ENCODE results near the gene SRGAP1.
A peak's percentile ranks its signal among the peaks of the same experiment; 100 is the strongest.
"Not testable (repeated sequence)": the region's sequence is repeated elsewhere in the genome, so short reads cannot be mapped to it uniquely, and the experiment has no call there.

Gene SRGAP1

DNA sequence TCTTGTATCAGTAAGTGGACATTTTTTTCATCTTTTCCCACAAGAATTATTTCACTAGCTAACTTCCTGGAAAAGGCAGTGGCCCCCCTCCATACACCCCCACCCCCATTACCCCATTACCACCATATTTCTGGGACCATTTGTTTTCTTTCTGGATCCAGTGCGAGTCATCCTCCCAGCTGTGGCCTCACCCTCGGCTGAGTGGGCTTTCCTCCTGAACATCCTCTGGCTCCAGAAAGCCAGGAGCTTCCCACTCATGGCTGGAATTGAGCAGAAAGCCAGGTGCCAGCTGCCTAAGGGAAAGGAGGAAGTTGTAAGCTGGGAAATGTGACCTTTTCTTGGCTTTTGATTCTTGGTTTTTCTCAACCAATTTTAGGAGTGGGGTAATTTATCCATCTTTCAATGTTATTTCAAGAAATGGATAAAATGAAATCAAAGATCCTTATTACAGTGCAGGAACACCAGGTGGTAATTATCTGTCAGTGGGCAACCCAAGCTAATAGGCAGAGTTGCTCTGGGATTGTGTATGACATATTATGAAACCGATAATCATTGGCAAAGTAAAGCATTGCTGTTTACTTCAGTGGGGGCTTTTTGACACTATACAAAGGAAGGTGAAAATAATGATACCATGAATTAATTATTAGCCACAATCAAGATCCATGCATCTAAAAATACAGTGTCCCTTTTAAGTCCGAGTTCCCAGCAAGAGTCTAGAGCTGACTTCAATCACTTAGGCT is 253.0 kb downstream of the SRGAP1 start:
- no peak for DNase-seq

GRCh38 chr12:64098709-64099354 is 254.3 kb downstream of the SRGAP1 start:
- DNase-seq = peak; percentile 83

- DNase-seq = no peak
These were observed 254.9 kb downstream of the SRGAP1 start for GRCh38 chr12:64099397-64099796.

GRCh38 chr12:64102339-64102738 is 257.8 kb downstream of the SRGAP1 start:
- DNase-seq = no peak

DNA sequence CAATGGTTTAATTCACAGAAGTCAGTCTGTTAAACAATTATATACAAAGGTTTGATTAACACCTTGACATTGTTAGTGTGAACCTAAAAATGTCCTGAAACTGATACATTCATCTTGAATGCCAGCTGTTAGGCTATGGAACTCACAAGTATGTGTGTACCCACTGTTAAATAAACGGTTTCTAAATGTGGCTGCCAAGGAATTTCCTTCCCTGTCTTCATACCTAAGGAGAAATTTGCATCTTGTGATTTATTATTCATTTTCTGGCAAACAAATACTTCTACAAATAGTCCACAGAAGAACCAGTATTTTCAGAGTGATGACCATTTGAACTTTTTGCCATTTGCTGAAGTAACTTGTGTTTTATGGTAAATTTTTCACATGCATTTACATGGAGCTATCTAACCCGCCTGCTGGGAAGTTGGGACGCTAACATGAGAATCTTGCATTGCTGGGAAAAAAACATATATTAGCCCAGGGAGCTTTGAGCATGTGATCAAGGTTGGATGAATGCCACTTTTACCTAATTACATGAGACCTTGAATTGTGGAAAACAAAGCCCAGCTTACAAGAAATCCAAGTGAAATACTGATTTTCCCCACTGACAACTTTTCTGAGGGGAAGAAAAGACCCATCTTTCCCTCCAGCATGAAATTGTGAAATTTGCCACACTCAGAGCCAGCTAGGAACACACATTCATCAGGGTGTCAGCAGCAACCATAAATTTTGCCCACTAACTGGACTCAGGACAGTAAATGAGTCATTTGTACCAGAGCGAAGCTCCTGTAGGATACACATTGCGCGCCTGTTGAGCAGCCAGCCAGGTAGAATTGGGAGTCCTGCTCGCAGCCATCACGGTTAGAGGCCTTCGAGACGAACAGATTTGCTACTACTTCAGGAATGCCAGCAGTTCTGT is 259.6 kb downstream of the SRGAP1 start:
- no peak for DNase-seq

DNA sequence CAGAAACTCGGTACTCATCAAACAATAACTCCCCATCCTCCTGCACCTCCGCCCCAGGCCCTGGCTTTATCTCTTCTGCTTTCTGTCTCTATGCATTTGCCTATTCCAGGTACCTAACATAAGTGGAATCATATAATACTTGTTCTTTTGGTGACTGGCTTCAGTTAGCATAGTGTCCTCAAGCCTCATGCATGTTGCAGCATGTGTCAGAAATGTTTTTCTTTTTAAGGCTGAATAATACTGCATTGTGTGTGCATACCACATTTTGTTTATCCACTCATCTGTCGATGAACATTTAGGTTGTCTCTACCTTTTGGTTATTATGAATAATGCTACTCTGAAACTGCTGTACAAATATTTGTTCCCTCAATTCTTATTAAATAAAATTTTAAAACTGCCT is 260.5 kb downstream of the SRGAP1 start:
- DNase-seq = no peak

DNA sequence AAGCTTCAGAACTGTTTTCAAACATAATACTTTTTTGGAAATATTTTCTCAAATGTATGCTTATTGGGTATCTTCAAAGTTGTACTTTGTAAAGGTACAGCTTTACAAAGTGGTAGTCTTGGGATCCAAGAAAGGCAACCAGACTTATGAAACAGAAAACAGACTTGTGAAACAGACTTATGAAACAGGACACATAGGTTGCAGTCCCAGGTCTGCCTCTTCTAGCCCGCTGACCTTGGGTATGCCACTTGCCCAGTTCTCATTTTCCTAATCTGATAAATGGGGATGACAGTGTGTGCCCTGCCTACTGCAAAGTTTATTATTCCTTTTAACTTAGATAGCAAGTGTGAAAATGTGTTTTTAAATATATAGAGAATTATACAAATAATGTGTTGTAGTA is 263.3 kb downstream of the SRGAP1 start:
- no peak for DNase-seq

DNA sequence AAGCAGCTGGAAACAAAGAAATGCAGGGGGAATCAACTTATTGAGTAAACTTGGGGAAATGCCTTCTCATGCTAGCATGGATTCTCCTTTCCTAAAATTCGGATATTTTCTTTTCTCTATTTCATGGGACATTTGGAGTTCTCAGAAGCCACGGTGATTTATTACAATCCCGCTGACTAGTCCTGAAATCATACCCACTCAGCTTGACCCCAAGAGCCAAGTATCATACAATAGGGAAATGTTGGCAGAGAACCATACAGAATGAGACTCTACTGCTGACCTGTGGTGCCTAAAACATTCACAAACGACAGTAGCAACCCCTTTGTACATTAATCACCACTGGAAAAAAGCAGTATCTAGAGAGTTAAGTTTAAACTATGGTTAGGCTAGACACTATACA is 265.2 kb downstream of the SRGAP1 start:
- no peak for DNase-seq

GRCh38 chr12:64110864-64111263 is 266.4 kb downstream of the SRGAP1 start:
- no peak for DNase-seq

GRCh38 chr12:64116969-64117368 is 272.5 kb downstream of the SRGAP1 start:
- DNase-seq = no peak

DNA sequence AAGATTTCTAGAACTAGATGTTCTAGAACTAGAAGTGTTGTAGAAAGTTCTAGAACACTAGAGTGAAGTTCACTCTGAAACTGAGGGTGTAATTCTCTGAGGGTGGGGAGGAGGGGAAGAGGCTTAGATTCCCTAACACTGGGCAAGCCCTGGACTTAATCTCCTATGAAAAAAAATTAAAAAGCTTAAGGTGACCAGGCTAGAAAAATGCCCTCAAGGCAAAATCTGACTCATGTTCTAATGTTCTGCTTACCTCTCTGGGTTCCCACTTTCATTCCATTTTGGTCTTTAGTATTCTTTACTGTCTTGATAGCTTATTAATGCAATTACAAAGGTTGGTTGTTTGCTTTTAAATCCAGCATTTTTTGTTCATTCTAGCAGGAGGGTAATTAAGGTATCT is 276.1 kb downstream of the SRGAP1 start:
- DNase-seq = no peak

DNA sequence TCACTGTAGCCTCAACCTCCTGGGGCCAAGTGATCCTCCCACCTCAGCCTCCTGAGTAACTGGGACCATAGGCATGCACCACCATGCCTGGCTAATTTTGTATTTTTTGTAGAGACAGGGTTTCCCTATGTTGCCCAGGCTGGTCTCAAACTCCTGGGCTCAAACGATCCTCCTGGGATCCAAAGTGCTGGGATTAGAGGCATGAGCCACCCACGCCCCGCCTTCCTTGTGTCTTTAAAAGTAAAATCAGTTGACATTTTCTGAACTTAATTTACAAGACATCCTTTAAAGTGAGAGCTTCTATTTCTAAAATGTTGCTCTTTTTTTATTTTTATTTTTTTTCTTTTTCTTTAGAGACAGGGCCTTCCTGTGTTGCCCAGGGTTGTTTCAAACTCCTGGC is 276.6 kb downstream of the SRGAP1 start:
- DNase-seq = not testable (repeated sequence)

- DNase-seq = no peak
These were observed 277.7 kb downstream of the SRGAP1 start for GRCh38 chr12:64122154-64122553.

DNA sequence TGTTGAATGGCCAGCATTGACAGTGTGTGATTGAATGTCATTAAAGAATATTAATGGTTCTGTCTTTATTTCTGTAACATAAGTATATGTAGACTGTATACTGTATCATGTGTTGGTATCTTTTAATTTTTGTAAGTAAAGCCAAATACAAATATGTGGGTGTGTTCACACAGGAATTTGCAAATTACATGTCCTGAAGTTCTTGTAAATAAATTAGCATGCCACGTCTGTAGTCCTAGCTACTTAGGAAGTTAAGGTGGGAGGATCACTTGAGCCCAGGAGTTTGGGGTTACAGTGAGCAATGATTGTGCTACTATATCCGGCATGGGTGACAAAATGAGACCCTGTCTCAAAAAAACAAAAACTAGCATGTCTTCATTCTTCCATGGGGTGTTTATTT is 278.5 kb downstream of the SRGAP1 start:
- no peak for DNase-seq

DNA sequence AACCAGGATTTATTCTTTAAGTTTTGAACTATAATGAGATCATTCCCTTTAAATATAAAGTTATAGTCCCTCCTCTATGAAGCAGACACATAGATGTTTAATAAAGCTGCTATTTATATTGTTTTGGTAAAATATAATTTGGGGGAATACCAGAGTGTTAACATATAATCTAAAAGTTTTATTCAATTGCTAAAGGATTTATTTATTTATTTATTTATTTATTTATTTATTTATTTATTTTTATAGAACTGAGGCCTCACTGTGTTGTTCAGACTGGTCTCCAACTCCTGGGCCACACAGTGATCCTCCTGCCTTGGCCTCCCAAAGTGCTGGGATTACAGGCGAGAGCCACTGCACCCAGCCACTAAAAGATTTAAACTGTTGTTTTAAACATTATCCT is 278.9 kb downstream of the SRGAP1 start:
- DNase-seq = no peak

- DNase-seq = no peak
These were observed 280.2 kb downstream of the SRGAP1 start for GRCh38 chr12:64124511-64125197.

DNA sequence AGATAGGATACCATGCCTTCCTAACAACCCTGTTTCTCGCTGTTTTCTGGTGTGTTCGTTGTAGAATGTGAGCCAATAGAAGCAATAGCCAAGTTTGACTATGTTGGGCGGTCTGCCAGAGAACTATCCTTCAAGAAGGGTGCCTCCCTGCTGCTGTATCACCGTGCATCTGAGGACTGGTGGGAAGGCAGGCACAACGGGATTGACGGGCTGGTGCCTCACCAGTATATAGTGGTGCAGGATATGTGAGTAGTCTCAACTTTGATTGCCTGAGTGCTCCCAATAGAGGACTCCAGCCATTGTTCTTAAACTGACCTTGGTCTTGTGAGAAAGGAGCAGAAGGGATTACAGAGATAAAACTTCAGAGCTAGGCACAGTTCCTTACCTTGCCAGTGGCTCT is 281.4 kb downstream of the SRGAP1 start:
- DNase-seq = no peak

GRCh38 chr12:64127811-64128210 is 283.3 kb downstream of the SRGAP1 start:
- DNase-seq = no peak

DNA sequence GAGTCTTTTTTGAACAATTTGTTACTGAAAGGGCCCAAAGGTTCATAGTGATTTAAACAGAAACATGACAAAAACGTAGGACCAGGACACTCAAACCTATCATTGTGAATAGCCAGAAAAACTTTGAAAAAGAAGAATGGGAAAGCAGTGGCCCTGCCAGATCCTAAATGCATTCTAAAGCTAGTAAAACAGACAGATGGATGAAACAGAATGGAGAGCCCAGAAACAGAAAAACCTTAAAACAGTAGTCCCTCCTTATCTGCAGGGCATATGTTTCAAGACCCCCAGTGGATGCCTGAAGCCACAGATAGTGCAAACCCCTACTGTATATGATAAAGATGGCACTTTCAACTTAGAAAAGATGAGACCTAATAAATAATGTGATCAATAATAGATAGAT is 283.9 kb downstream of the SRGAP1 start:
- DNase-seq = no peak

DNA sequence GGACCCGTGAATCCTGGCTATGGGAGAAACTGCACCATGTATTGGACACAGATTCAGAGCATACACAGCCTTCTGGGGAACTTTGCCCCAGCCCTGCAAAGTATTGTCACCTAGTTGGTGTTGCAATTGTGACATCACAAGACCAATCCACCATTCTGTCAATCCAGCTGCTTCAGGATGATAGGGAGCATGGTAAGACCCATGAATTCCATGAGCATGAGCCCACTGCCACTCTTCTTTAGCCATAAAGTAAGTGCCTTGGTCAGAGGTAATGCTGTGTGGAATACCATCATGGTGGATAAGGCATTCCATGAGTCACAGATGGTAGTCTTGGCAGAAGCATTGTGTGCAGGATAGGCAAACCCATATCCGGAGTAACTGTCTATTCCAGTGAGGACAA is 286.0 kb downstream of the SRGAP1 start:
- not testable (repeated sequence) for DNase-seq

- not testable (repeated sequence) for DNase-seq
These were observed 287.0 kb downstream of the SRGAP1 start for GRCh38 chr12:64131456-64131855.

- not testable (repeated sequence) for DNase-seq
These were observed 288.2 kb downstream of the SRGAP1 start for GRCh38 chr12:64132672-64133071.

DNA sequence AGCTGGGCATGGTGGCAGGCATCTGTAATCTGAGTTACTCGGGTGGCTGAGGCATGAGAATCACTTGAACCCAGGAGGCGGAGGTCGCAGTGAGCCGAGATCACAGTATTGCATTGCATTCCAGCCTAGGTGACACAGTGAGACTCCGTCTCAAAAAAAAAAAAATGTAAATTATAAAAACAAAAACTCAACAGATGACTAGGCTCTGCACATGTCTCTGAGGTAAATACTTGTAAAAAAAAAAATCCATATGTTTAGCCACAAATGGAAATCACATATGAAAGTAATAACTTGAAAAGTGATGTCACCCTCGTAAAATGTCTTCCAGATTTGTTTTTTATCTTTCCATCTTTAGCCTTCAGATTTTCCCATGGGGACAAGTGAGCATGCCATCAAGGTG is 292.6 kb downstream of the SRGAP1 start:
- no peak for DNase-seq

Measured in NCI-H1694 (cell line).